TTC549 (cell line): ENCODE results near the gene TIMP3.
"Not testable (repeated sequence)": the region's sequence is repeated elsewhere in the genome, so short reads cannot be mapped to it uniquely, and the experiment has no call there.

ENCODE experiments used
- FAIRE-seq: peaks from 2 replicates; lab custom pipeline; 2012; peaks lifted over from hg19 to GRCh38; lab: Jason Lieb, UNC

The TIMP3 gene

GRCh38 chr22:32855045-32855756, 53.7 kb downstream of the TIMP3 start:
- FAIRE-seq, result no peak

- no peak for FAIRE-seq
These were observed 56.7 kb downstream of the TIMP3 start for GRCh38 chr22:32858121-32858703.

GRCh38 chr22:32858957-32859356, 57.5 kb downstream of the TIMP3 start:
- FAIRE-seq, result no peak

DNA sequence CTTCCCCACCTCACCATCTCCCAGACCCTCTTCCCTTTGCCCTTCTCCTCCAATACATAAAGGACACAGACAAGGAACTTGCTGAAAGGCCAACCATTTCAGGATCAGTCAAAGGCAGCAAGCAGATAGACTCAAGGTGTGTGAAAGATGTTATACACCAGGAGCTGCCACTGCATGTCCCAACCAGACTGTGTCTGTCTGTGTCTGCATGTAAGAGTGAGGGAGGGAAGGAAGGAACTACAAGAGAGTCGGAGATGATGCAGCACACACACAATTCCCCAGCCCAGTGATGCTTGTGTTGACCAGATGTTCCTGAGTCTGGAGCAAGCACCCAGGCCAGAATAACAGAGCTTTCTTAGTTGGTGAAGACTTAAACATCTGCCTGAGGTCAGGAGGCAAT, 58.2 kb downstream of the TIMP3 start:
- no peak for FAIRE-seq

- no peak for FAIRE-seq
These were observed 59.8 kb downstream of the TIMP3 start for GRCh38 chr22:32861330-32861729.

GRCh38 chr22:32862083-32862482, 60.6 kb downstream of the TIMP3 start:
- FAIRE-seq, result no peak

- FAIRE-seq, result no peak
These were observed 61.6 kb downstream of the TIMP3 start for GRCh38 chr22:32862936-32863661.

- FAIRE-seq, result no peak
These were observed 62.5 kb downstream of the TIMP3 start for GRCh38 chr22:32864041-32864440.

- FAIRE-seq, result no peak
These were observed 63.1 kb downstream of the TIMP3 start for GRCh38 chr22:32864596-32864995.

GRCh38 chr22:32866953-32867352, 65.4 kb downstream of the TIMP3 start:
- FAIRE-seq, result no peak

DNA sequence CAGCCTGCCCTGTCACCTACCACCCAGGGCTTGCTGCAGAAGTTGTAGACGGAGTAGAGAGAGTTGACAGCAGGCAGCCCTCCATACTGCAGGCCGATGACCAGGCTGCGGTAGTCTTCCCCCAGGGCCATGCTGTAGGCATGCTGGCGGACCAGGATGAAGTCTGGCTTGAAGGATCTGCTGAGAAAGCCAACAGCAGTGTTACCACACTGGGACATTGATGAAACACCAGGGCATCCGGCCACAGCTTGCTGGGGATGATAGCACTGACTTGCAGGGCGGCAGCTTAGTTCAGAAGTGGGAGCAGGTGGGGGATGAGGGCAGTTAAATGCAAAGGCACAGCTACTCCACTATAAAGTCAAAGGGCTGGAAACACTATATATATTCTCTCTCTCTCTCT, 67.4 kb downstream of the TIMP3 start:
- no peak for FAIRE-seq

GRCh38 chr22:32870474-32870873, 69.0 kb downstream of the TIMP3 start:
- no peak for FAIRE-seq

DNA sequence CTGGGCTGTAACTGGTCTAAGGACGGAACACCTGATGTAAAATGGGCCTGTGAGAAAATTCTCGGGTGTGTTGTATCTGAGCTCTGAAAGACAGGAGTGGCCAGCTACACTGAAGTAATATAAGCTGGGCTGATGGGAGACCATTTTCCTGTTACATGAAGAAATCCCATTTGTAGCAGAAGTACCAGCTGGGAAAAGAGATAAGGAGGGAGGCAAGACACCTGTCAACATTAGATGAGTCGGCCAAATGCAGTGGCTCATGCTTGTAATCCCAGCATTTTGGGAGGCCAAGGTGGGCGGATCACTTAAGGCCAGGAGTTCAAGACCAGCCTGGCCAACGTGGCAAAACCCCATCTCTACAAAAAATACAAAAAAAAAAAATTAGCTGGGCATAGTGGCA, 72.1 kb downstream of the TIMP3 start:
- FAIRE-seq, result not testable (repeated sequence)

DNA sequence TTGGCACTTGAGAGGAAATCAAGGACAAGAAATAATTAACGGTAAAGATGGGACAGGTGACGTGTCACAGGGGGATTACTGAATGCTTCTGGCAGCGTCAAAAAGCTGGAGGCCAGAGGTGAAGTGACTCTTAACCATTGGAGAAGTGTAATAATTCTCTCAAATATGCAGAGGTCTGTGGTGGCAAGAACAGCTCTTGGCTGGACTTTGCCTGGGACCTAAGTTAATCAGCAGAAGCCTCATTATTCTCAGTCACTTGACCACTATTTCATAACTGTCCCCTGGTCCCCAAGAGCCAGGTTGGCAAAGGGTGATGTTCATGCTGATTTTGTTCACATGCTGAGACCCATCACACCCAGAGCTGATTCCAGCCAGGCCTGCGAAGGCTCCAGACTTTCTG, 72.9 kb downstream of the TIMP3 start:
- no peak for FAIRE-seq

DNA sequence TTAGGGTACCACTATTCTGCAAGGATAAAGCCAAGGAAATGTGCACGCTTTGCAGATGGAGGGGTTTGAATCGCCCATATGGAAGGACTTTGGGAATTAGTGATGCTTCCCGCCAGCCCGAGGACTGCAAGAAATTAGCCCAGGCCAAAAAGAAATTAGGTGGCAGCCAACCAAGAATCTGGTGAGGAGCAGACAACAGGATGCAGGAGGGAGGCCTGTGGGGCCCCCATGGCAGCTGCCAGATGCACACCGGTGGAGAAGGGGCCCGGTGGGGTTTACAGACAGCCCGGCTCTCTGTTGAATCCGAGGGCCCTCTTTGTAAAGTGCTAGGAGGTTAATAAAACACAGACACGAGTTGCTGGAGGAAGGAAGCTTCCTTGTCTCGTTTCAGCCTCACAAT, 73.5 kb downstream of the TIMP3 start:
- FAIRE-seq, result no peak

- no peak for FAIRE-seq
These were observed 75.0 kb downstream of the TIMP3 start for GRCh38 chr22:32876516-32876915.

DNA sequence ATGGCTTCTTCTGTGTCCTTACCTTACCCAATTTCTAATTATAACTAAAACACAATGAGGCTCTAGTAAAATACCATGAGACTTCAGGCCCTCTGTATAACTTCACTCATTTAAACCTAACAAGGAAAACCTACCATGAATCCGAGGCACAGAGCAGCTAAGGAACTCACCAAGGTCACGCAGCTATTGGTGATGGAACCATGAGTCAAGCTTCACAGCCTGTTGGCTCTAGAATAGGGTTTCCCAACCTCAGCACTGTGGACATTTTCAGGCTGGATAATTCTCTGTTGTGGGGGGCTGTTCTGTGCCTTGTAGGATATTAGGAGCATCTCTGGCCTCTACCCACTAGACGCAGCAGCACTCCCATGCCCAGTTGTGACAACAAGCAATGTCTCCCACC, 75.7 kb downstream of the TIMP3 start:
- FAIRE-seq, result no peak

DNA sequence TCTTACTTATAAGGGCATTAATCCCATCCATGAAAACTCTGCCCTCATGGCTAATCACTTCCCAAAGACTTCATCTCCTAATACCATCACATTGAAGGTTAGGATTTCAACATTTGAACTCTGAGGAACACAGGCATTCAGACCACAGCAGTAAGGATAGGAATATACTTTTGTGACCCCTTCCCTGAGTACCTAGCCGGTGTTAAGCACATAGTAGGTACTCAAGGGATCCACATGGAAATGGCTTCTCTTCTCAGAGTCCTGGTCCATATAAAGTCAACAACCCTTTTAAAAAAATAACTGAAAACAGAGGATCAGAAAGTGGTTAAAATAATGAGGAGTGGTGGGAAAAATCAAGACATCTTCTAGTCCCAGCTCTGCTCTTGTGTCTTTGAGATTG, 78.0 kb downstream of the TIMP3 start:
- no peak for FAIRE-seq

GRCh38 chr22:32880061-32880460, 78.6 kb downstream of the TIMP3 start:
- FAIRE-seq, result no peak

- FAIRE-seq, result no peak
These were observed 79.0 kb downstream of the TIMP3 start for GRCh38 chr22:32880505-32880892.

DNA sequence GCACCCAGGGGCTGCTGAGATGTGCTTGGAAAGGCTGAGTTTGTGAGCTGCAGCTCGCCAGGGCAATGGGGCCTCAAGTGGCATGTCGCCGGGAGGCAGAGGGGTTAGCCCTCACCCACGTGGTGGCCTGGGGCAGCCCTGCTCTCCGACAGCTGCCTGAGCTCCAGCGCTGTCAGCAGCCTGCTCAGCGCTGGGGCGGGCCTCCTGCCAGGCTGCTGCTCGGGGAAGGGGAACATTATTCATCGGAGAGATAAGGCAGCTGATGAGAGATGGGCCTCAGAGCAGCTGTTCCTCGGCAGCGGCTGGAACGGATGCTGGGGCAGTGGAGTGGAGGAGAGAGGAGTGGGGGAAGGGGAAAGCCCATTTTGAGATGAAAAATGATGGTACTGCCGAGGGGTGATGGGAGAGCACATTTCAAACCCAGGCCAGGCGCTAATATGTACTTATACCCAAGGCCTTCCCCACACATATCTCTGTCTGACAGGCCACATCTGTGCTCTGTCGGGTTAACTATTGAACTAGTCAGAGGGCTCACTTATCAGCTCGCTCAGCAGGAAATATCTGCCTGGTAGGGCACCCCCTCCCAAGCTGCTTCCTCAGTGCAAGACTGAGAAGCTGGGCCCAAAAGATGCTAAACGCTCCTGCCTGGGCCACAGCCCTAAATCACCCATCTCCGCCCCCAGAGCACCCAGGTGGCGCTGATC, 79.5 kb downstream of the TIMP3 start:
- no peak for FAIRE-seq

DNA sequence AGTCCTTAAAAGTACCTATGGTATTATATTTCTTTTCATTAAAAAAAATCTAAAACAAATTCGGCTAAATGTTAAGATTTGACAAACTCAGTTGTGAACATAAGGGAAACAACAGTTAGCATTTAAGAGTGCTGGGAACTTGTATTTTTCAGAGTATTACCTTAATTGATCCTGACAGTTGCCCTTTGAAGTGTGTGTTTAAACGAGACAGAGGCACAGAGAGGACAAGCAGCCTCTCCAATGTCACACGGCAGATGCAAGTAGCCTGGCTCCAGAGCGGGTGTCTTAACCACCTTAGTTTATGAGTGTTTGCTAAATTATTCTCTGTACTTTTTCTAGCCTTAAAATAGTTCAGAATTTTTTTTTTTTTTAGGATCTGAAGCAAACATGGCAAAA, 80.9 kb downstream of the TIMP3 start:
- no peak for FAIRE-seq
